NCI-H748 (cell line): Measurements from ENCODE around the gene RNF4.

Experiments used
- DNase-seq: peaks from one replicate; lab custom pipeline; 2025; ENCODE audit not compliant: unreplicated experiment; lab: John Stamatoyannopoulos, UW

RNF4 gene

DNA sequence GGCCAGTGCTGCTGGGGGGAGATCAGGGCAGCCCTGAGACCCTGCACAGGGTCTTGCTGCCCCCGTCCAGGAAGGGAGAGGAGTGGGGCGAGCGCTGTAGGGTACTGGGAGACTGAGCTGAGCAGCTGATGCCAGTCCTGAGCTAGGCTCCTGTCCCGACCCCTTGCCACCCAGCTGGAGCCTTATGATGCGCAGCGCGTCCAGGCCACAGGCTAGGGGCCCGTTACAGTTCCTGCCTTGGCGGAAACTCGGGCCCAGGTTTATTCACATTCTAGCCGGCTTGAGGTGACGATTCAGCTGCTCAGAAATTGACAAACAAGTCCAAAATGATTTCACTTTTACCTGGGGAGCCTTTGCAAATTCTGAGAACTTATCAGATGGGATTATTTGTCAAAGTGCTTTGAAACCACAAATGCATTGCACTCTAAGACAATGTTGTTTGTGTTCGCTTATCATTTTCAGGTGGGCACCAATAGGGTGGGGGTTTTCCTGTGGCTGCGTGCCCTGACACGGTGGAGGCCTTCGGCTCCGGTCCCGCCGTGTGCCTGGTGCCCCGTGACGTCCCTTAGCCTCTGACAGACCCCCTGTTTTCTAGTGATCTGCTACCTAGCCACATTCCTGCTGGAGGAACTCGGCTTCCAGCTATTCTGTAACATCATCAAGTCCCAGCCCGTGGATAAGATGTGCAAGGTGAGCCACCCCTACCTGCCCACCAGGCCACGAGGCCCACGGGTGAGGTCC is 31.3 kb upstream of the RNF4 start:
- no peak for DNase-seq

- no peak for DNase-seq
Measured at GRCh38 chr4:2438822-2439718, 29.8 kb upstream of the RNF4 start.

DNA sequence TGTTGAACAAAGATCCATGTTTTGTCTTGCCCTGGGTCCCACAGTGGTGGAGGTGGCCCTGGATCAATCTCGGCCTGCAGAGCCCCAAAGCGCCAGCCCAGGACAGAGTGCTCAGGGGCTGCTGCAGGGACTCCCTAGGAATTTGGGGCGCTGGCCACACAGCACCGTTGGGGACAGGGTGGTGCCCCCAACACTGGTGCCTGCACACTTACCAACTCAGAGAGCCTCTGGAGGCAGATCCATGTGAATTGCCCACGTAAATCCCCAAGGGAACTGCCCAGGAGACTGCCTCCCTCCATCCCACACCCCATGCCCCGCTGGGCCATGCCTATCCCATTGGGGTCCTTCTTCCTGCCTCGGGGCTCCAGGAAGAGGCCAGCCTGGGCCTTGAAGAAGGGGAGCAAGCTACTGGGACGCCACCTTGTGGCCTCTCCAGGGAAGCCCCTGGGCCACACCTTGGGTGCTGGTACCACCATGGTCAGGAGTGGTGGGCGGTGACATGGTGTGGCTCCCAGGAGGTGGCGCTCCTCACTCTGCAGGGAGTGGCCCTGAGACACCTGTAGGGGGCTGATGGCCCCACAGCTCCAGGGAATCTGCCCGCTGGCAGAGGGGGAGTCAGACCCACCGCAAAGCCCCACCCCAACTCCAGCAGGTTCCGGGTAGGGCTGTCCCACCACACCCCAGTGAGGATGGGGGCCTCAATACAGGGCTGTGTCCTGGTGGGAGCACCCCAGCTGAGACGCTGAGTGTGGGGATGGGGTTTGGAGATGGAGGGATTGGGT is 27.3 kb upstream of the RNF4 start:
- peak; percentile 61 for DNase-seq

DNA sequence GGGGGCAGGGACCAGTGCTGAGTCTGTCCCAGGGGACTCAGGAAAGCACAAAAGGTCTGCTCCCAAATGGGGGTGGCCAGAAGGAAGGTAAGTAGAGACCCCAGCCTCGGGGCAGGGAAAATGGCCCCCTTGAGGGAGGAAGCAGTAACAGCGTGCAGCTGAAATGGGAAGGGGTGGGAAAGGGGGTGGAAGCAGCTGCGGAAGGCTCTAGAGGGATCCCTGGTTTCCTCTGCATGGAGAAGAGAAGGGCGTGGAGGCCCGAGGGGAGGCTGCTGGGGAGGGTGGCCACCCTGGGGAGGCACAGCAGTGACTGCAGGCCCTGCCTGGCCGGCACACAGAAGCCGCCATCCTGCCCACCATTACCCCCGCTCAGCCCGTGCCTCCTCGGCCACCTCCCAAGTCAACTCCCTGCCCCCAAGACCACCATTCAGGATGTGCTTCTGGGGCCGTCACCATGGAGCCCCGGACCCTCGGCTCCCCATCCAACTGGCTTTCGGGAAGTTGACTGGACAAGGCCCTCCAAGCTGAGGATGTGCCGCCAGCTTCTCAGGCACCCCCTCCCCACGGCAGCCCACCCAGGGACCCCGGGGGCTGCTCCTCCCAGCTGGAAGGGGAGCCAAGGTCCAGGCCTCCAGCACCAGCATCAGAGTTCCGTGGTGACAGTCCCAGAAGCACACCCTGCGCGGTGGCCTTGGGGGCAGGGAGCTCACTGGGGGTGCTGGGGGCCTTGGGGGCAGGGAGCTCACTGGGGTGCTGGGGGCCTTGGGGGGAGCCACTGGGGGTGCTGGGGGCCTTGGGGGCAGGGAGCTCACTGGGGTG is 26.5 kb upstream of the RNF4 start:
- no peak for DNase-seq

GRCh38 chr4:2443061-2443730 is 25.7 kb upstream of the RNF4 start:
- DNase-seq = no peak

DNA sequence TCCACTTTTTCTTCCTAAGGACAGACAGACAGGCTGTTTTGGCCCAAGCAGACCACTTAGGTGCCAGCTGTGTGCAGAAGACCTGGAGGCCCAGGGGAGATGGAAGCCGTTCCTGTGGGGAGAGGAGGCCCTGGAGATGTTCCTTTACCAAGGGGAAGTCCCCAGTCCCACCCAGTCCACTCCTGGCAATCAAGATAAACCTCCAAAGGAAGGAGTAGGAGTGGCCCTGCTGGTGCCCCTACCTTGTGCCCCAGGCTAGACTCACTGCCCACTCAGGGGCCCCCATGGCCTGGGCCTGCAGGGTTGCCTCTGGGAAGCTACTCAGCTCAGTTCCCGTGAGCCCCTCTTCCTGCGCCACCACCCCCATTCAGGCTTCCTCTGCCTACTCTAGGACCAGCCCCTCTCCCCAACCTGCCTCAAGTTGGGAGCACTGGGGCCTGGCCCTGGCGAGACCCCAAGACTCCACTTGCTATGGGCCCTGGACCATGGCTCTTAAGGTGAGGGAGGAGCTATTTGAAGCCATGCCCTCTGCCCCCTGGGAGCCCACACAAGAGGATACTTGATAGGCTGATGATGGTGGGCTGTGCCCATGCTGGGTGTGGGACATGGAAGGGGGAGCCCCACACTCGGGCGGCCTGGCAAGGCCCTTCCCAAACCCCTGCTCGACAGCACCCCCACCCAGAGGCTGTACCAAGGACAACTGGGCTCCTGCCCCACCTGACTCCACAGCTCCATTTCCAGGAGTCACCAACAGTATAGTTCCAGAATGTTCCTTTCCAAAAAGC is 24.8 kb upstream of the RNF4 start:
- DNase-seq = no peak

DNA sequence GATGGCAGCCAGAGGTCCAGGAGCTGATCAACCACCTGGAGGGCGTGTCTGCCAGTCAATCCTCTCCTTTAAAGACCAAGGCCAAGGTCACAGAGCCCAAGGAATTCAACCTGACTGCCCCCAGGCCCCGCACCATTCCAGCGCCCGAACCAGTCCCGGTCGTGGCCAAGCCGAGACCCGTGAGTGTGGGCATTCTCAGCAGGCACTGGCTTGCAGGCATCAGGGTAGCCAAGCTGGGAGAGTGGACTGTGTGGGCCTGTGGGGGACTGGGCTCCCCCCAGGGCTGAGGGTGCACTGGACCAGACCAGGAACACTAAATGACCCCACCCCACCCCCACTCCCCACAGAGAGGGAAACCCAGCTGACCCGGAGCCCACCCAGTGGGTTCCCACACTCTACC is 23.8 kb upstream of the RNF4 start:
- DNase-seq = no peak

- DNase-seq = no peak
Measured at GRCh38 chr4:2445571-2445970, 23.3 kb upstream of the RNF4 start.

GRCh38 chr4:2446656-2447564 is 22.0 kb upstream of the RNF4 start:
- no peak for DNase-seq

- DNase-seq = no peak
Measured at GRCh38 chr4:2448589-2448988, 20.3 kb upstream of the RNF4 start.

DNA sequence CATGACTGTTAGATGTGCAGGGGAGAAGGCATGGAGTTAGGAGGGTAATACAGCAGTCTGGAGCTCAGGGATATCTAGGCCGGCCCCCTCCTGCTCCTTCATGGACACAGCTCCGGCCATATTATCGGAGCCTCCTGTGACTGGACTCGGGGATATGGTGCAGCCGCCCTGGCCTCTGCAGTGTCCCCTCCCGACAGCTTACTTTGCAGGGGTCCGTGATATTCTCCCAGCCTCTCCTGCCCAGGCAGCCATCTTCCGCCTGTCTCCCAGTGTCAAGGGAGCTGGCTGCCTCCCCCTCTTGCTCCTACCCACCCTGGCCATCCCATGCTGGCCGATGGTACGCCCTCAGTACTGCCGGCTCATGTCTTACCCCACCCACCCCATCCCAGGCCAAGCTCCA is 19.9 kb upstream of the RNF4 start:
- no peak for DNase-seq

GRCh38 chr4:2449511-2450392 is 19.2 kb upstream of the RNF4 start:
- no peak for DNase-seq

DNA sequence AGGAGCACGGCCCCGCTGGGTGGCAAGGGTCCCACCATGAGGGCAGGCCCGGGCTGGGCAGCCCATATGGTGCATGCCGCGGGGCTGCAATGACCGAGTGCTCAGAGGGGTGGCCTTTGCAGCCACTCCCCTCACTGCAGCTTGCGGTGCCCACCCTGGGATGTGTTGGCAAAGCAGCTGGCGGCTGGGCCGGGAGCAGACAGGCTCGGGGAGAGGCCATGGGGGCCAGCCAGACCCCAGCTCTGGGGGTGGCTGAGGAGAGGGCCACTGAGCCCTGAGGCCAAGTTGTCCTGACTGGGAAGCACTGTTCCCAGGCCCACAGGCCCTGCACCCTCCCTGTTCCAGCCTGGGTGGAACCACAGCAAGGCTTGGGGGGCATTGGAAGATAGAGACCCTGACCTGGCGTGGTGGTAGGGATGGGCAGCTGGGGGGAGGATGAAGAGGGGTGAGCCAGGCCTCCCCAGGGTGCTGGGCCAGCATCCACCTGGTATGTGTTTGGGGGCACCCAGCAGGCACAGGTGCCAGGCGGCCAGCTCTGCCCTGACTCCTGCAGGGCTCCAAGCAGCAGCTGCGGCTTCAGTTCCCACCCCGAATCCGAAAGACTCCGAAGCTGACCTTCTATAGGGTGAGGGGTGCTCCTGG is 18.4 kb upstream of the RNF4 start:
- DNase-seq = no peak

DNA sequence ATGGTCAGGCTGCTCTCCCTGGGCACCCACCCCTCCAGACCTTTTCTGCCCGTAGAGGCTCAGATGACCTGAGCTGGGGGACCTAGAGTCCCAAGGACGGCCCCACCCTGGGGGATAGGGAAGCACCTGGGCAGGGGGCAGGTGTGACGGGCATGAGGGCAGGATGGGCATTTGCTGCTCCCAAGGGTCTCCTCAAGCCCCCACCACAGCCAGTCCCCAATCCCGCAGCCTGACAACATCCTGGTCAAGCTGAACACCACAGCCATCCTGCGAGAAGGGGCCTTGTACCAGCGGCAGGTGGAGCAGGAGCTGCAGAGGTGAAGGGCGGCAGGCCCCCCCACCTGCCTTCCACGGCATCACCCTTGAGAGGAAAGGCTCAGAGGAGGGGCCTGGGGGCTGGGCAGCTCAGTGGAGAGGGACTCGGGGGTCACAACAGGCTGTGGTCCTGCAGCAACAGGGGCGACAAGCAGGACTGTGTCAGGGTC is 17.8 kb upstream of the RNF4 start:
- DNase-seq = no peak

- no peak for DNase-seq
Measured at GRCh38 chr4:2451821-2452785, 16.8 kb upstream of the RNF4 start.
